Esophagus squamous epithelium (tissue), 4 donors: Measurements from ENCODE around the gene ZNF892.

ENCODE experiments used
- CTCF ChIP-seq, 6 experiments: fragments of 450-650 bp in 4 of 6; fragments of 200-600 bp in 2 of 6; sonication (generic) in 2 of 6; IDR thresholded peaks; one replicate each; pipeline ENCODE4 v1.5.1; 2016 to 2019; ENCODE audit warnings: antibody characterized with exemption in 6 of 6, mild to moderate bottlenecking in 4 of 6, moderate library complexity in 4 of 6
- POLR2A ChIP-seq, 4 donors: fragments of 450-650 bp; IDR thresholded peaks; one replicate each; pipeline ENCODE4 v1.6.1; 2017; ENCODE audit warnings: antibody characterized with exemption in 4 of 4, mild to moderate bottlenecking in 4 of 4, moderate library complexity in 3 of 4

- TF ChIP-seq POLR2A (IDR thresholded peaks at IDR 0.05), result no peak
- TF ChIP-seq CTCF (IDR thresholded peaks at IDR 0.05), result no peak
Observed at GRCh38 chr2:95179451-95179850, 27.9 kb upstream of the ZNF892 start.
